Lower leg skin (tissue), 3 donors: ENCODE data around the gene IKZF1.

Experiments
- CTCF ChIP-seq, 3 donors: fragments of 450-650 bp; IDR thresholded peaks; one replicate each; pipeline ENCODE4 v1.5.1; 2016; ENCODE audit warnings: antibody characterized with exemption in 3 of 3, mild to moderate bottlenecking in 3 of 3, moderate library complexity in 2 of 3
- POLR2A ChIP-seq, 2 donors: fragments of 450-650 bp; IDR thresholded peaks; one replicate each; pipeline ENCODE4 v1.6.1; 2016 to 2017; ENCODE audit warnings: antibody characterized with exemption in 2 of 2, mild to moderate bottlenecking in 1 of 2, moderate library complexity in 1 of 2

GRCh38 chr7:50367100-50367499, 62.6 kb downstream of the IKZF1 start:
- TF ChIP-seq CTCF (IDR thresholded peaks at IDR 0.05) (no peak), POLR2A (IDR thresholded peaks at IDR 0.05) (no peak)
